Colonic mucosa (tissue), 4 donors: ENCODE results near the gene CCSER2. TPM values are rescaled to one million over a fixed set of nuclear protein-coding genes. Genes with fewer than 3 reads are reported as not detected.

Source experiments
- DNase-seq: peaks from one replicate; pipeline ENCODE4 v3.0.0-alpha.2; 2020
- H3K27ac ChIP-seq: fragments of 200-600 bp; one replicate; pipeline ENCODE4 v1.8.0; 2021
- H3K27me3 ChIP-seq: fragments of 200-600 bp; one replicate; pipeline ENCODE4 v1.8.0; 2021
- H3K36me3 ChIP-seq: fragments of 200-600 bp; one replicate; pipeline ENCODE4 v1.8.0; 2021
- H3K4me1 ChIP-seq: fragments of 200-600 bp; one replicate; pipeline ENCODE4 v1.8.0; 2021; ENCODE audit warnings: mild to moderate bottlenecking
- H3K4me3 ChIP-seq: fragments of 200-600 bp; one replicate; pipeline ENCODE4 v1.8.0; 2021
- H3K9ac ChIP-seq, 2 donors: one replicate each; pipeline ENCODE4 v1.7.0; 2013; ENCODE audit warnings: control low read depth in 2 of 2, low read depth in 2 of 2, low read length in 2 of 2
- H3K9me3 ChIP-seq: fragments of 200-600 bp; one replicate; pipeline ENCODE4 v1.8.0; 2021
- intact Hi-C: fragments of 100-400 bp; cut with DNase I; formaldehyde crosslinking; loops from one replicate; pipeline ENCODE4 v1.14.1; 2022
- total RNA-seq, 2 donors: library from RNA; stranded (reverse); fragmentation: NEBNext Ultra II Directional in 1 of 2; extraction: Animal tissue kit (Norgen Biotek cat#: 25700) in 1 of 2; gene quantifications; one replicate each; pipeline ENCODE4 v1.2.1, GENCODE V29; 2021
- TF ChIP-seq, protein P1 (sequence below): fragments of 200-600 bp; IDR thresholded peaks from one replicate; pipeline ENCODE4 v1.8.0; 2022; ENCODE audit warnings: antibody characterized with exemption, mild to moderate bottlenecking
- donor health status: healthy.
- donor health status: DM: no; HTN: no; CAD: no.
- donor health status: DM: no; HTN: no; CAD: no.

Gene CCSER2
- total RNA-seq, 2 donors from 2014 or later: 33.7 to 64.5 TPM

DNA sequence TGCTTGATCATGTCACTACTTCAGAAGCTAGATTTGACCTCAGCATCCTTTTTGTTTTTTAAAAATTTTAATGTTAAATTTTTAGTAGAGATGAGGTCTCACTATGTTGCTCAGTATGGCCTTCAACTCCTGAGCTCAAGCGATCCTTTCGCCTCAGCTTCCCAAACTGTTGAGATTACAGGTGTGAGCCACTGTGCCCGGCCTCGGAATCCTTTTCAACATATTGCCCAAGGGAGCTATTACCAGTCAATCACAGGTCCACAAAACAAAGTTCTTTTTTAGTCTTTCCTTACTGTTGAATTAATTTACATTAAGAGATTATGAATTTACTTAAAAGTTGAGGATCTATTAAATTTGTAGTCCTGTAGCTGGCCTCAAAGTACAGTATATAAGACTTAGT, 37.7 kb downstream of the CCSER2 start:
- no peak overlapping the region for H3K4me3 ChIP-seq
- H3K36me3 ChIP-seq: no peaks in the 10 kb centered on the region
- TF ChIP-seq, protein P1, sequence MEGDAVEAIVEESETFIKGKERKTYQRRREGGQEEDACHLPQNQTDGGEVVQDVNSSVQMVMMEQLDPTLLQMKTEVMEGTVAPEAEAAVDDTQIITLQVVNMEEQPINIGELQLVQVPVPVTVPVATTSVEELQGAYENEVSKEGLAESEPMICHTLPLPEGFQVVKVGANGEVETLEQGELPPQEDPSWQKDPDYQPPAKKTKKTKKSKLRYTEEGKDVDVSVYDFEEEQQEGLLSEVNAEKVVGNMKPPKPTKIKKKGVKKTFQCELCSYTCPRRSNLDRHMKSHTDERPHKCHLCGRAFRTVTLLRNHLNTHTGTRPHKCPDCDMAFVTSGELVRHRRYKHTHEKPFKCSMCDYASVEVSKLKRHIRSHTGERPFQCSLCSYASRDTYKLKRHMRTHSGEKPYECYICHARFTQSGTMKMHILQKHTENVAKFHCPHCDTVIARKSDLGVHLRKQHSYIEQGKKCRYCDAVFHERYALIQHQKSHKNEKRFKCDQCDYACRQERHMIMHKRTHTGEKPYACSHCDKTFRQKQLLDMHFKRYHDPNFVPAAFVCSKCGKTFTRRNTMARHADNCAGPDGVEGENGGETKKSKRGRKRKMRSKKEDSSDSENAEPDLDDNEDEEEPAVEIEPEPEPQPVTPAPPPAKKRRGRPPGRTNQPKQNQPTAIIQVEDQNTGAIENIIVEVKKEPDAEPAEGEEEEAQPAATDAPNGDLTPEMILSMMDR: no peak
- H3K9me3 ChIP-seq: no peaks in the 10 kb centered on the region
- DNase-seq: no peak
- H3K27ac ChIP-seq: no peak overlapping the region
- H3K27me3 ChIP-seq: no peaks in the 10 kb centered on the region
- no peak overlapping the region for H3K9ac ChIP-seq
- no peaks in the 10 kb centered on the region for H3K4me1 ChIP-seq
- intact Hi-C loops: no loop called here

DNA sequence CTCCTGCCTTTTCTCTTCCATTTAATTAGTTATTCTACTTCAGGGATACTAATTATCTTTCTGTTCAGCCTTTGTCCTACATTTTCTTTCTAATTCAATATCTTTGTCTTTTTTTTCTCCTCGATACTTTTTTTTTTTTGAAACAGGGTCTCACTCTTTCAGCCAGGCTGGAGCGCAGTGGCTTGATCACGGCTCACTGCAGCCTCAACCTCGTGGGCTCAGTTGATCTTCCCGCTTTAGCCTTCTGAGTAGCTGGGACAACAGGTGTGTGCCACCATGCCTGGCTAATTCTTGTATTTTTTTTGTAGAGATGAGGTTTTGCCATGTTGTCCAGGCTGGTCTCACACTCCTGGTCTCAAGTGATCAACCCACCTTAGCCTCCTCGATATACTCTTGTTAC, 38.9 kb downstream of the CCSER2 start:
- Histone ChIP-seq H3K4me1 (no peaks in the 10 kb centered on the region), H3K27ac (no peak overlapping the region), H3K36me3 (no peaks in the 10 kb centered on the region), H3K9me3 (no peaks in the 10 kb centered on the region), H3K27me3 (no peaks in the 10 kb centered on the region), H3K9ac (no peak overlapping the region), H3K4me3 (no peak overlapping the region)
- TF ChIP-seq, protein P1: no peak
- no peak for DNase-seq
- intact Hi-C loops: no loop called here

DNA sequence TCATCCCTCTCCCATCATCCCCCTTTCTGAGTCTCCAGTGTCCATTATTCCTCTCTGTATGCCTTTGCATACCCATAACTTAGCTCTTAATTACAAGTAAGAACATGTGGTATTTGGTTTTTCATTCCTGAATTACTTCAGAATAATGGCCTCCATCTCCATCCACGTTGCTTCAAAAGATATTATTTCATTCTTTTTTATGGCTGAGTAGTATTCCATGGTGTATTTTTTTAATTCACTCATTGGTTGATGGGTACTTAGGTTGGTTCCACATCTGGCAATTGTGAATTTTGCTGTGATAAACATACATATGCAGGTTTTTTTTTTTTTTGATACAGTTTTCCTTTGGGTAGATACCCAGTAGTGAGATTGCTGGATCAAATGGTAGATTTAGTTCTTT, 40.4 kb downstream of the CCSER2 start:
- Histone ChIP-seq H3K27ac (no peak overlapping the region), H3K36me3 (no peaks in the 10 kb centered on the region), H3K9ac (no peak overlapping the region), H3K4me1 (no peaks in the 10 kb centered on the region), H3K27me3 (no peaks in the 10 kb centered on the region), H3K4me3 (no peak overlapping the region), H3K9me3 (no peaks in the 10 kb centered on the region)
- DNase-seq: no peak
- TF ChIP-seq, protein P1: no peak
- intact Hi-C loops: no loop called here

DNA sequence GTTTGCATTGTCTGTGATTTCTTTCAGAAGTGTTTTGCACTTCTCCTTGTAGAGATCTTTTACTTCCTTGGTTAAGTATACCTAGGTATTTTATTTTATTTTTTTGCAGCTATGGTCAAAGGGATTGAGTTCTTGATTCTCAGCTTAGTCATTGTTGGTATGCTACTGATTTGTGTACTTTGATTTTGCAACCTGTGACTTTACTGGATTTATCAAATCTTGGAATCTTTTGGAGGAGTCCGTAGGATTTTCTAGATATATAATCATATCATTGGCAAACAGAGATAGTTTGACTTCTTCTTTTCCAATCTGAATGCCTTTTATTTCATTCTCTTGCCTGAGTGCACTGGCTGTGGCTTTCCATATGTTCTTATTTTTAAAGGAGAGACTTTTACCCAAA, 41.9 kb downstream of the CCSER2 start:
- H3K27ac ChIP-seq: no peak overlapping the region
- TF ChIP-seq, protein P1: no peak
- no peak overlapping the region for H3K9ac ChIP-seq
- H3K9me3 ChIP-seq: no peaks in the 10 kb centered on the region
- DNase-seq: no peak
- no peak overlapping the region for H3K4me3 ChIP-seq
- H3K27me3 ChIP-seq: no peaks in the 10 kb centered on the region
- no peaks in the 10 kb centered on the region for H3K36me3 ChIP-seq
- no peaks in the 10 kb centered on the region for H3K4me1 ChIP-seq
- intact Hi-C loops: loop anchor here (10.0 kb wide), 1 partner anchor 105 kb away; no protein-coding TSS in a partner anchor

DNA sequence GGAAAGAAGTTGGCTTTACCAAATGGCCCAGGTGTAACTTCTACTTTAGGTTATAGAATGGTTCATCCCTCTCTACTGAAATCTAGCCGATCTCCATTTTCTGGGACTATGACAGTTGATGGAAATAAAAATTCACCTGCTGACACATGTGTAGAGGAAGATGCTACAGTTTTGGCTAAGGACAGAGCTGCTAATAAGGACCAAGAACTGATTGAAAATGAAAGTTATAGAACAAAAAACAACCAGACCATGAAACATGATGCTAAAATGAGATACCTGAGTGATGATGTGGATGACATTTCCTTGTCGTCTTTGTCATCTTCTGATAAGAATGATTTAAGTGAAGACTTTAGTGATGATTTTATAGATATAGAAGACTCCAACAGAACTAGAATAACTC, 43.6 kb downstream of the CCSER2 start:
- TF ChIP-seq, protein P1: no peak
- no peak overlapping the region for H3K4me3 ChIP-seq
- H3K9ac ChIP-seq: no peak overlapping the region
- DNase-seq: no peak
- intact Hi-C loops: loop anchor here (10.0 kb wide), 1 partner anchor 107 kb away; no protein-coding TSS in a partner anchor
- H3K27ac ChIP-seq: no peak overlapping the region
- H3K9me3 ChIP-seq: no peaks in the 10 kb centered on the region
- no peaks in the 10 kb centered on the region for H3K27me3 ChIP-seq
- no peaks in the 10 kb centered on the region for H3K36me3 ChIP-seq
- H3K4me1 ChIP-seq: no peaks in the 10 kb centered on the region
